SU-DHL-6 (cell line): ENCODE measurements around the gene PGLYRP4.
"Not testable (repeated sequence)": the region's sequence is repeated elsewhere in the genome, so short reads cannot be mapped to it uniquely, and the experiment has no call there.

Experiments used
- H2AFZ ChIP-seq: fragments of 200-600 bp; sonication (generic); 2 replicates; pipeline ENCODE4 v1.6.1; 2014; ENCODE audit warnings: low read depth, mild to moderate bottlenecking, moderate library complexity, mixed read lengths, antibody characterized with exemption, low read length; ENCODE audit not compliant: severe bottlenecking
- H3F3A ChIP-seq: fragments of 200-600 bp; shearing (Covaris generic); 2 replicates; pipeline ENCODE4 v1.6.0; 2016; ENCODE audit warnings: antibody characterized with exemption, mild to moderate bottlenecking; ENCODE audit not compliant: insufficient read depth
- H3K27ac ChIP-seq: fragments of 200-600 bp; sonication (generic); 2 replicates; pipeline ENCODE4 v1.5.1; 2016; ENCODE audit warnings: low read depth, mild to moderate bottlenecking, low read length, moderate library complexity, mixed read lengths
- H3K27me3 ChIP-seq: fragments of 200-600 bp; sonication (generic), shearing (Covaris generic); 2 replicates; pipeline ENCODE4 v1.6.0; 2014; ENCODE audit warnings: mild to moderate bottlenecking, low read length
- H3K36me3 ChIP-seq: fragments of 200-600 bp; sonication (generic); 2 replicates; pipeline ENCODE4 v1.6.1; 2014; ENCODE audit warnings: mild to moderate bottlenecking, low read length, mixed read lengths
- H3K4me2 ChIP-seq: fragments of 300-600, 200-600 bp; shearing (Covaris generic), sonication (generic); 2 replicates; pipeline ENCODE4 v1.6.0; 2014; ENCODE audit warnings: low read length, low read depth, mild to moderate bottlenecking; ENCODE audit not compliant: poor library complexity, severe bottlenecking
- H3K4me3 ChIP-seq: fragments of 200-600 bp; sonication (generic); 2 replicates; pipeline ENCODE4 v1.5.1; 2014; ENCODE audit warnings: antibody characterized with exemption, low read length, mild to moderate bottlenecking, mixed read lengths; ENCODE audit not compliant: insufficient read depth, poor library complexity, severe bottlenecking
- H3K79me2 ChIP-seq: fragments of 200-600 bp; sonication (generic); 2 replicates; pipeline ENCODE4 v1.6.1; 2014; ENCODE audit warnings: mild to moderate bottlenecking, low read length, moderate library complexity; ENCODE audit not compliant: insufficient read depth
- H3K9ac ChIP-seq: fragments of 200-600 bp; sonication (generic); 2 replicates; pipeline ENCODE4 v1.7.0; 2014; ENCODE audit warnings: mild to moderate bottlenecking, low read length
- H3K9me2 ChIP-seq: fragments of 200-600 bp; sonication (generic); replicated peaks from 2 replicates; pipeline ENCODE4 v1.6.1; 2014; ENCODE audit warnings: low read length; ENCODE audit not compliant: insufficient read depth
- H3K9me3 ChIP-seq: fragments of 200-600 bp; sonication (generic); 2 replicates; pipeline ENCODE4 v1.6.1; 2014; ENCODE audit warnings: low read length, mixed read lengths; ENCODE audit not compliant: insufficient read depth
- H4K20me1 ChIP-seq: fragments of 200-600 bp; sonication (generic); 2 replicates; pipeline ENCODE4 v1.6.1; 2014; ENCODE audit warnings: low read depth, mild to moderate bottlenecking, antibody characterized with exemption, low read length, moderate library complexity, mixed read lengths
- CTCF ChIP-seq: fragments of 200-600 bp; sonication (generic); IDR thresholded peaks from one replicate; pipeline ENCODE4 v1.5.1; 2017; ENCODE audit warnings: antibody characterized with exemption, mild to moderate bottlenecking, low read length, moderate library complexity; ENCODE audit not compliant: insufficient read depth, poor library complexity, severe bottlenecking
- EZH2phosphoT487 ChIP-seq: fragments of 200-600 bp; sonication (generic), shearing (Covaris generic); conservative IDR thresholded peaks from 2 replicates; pipeline ENCODE4 v1.6.1; 2018; ENCODE audit warnings: mild to moderate bottlenecking, antibody characterized with exemption, low read length, moderate library complexity, mixed read lengths

Gene PGLYRP4

GRCh38 chr1:153347856-153348255, 785 bp downstream of the PGLYRP4 start:
- H3K9me2 ChIP-seq, result no peaks in the 10 kb centered on the region
- H3K27me3 ChIP-seq, result no peaks in the 10 kb centered on the region
- H2AFZ ChIP-seq, result no peak overlapping the region
- TF ChIP-seq EZH2phosphoT487, result no peak
- no peak for TF ChIP-seq CTCF
- no peaks in the 10 kb centered on the region for H3F3A ChIP-seq
- no peaks in the 10 kb centered on the region for H3K36me3 ChIP-seq
- no peak overlapping the region for H3K9ac ChIP-seq
- H3K4me2 ChIP-seq, result no peak overlapping the region
- no peaks in the 10 kb centered on the region for H3K9me3 ChIP-seq
- no peak overlapping the region for H3K4me3 ChIP-seq
- no peak overlapping the region for H3K27ac ChIP-seq
- no peaks in the 10 kb centered on the region for H3K79me2 ChIP-seq
- H4K20me1 ChIP-seq, result no peaks in the 10 kb centered on the region

DNA sequence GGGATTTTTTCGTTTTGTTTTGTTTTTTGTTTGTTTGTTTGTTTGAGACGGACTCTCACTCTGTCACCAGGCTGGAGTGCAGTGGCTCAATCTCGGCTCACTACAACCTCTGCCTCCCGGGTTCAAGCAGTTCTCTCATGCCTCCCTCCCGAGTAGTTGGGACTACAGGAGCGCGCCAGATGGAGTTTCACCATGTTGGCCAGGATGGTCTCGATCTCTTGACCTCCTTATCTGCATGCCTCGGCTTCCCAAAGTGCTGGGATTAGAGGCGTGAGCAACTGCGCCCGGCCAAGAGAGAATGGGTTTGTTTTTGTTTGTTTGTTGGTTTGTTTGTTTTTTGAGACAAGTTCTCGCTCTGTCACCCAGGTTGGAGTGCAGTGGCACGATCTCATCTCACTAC, 1.6 kb downstream of the PGLYRP4 start:
- H3K9me2 ChIP-seq, H3K9ac ChIP-seq, H3K4me2 ChIP-seq, H3K79me2 ChIP-seq, H3K27me3 ChIP-seq, H3F3A ChIP-seq, H4K20me1 ChIP-seq, H2AFZ ChIP-seq, H3K4me3 ChIP-seq, H3K9me3 ChIP-seq, H3K27ac ChIP-seq, H3K36me3 ChIP-seq: not testable (repeated sequence)

- Histone ChIP-seq H3K27ac (no peak overlapping the region), H3K27me3 (no peaks in the 10 kb centered on the region), H3K9me3 (no peaks in the 10 kb centered on the region), H3K36me3 (no peaks in the 10 kb centered on the region), H3F3A (no peaks in the 10 kb centered on the region), H3K9ac (no peak overlapping the region), H3K4me3 (no peak overlapping the region), H3K79me2 (no peaks in the 10 kb centered on the region), H4K20me1 (no peaks in the 10 kb centered on the region), H2AFZ (no peak overlapping the region), H3K9me2 (no peaks in the 10 kb centered on the region), H3K4me2 (no peak overlapping the region)
- TF ChIP-seq EZH2phosphoT487 (no peak), CTCF (no peak)
Observed at GRCh38 chr1:153346077-153346723, 2.4 kb downstream of the PGLYRP4 start.

- Histone ChIP-seq H3K4me2 (no peak overlapping the region), H3K27me3 (no peaks in the 10 kb centered on the region), H3K27ac (no peak overlapping the region), H3K79me2 (no peaks in the 10 kb centered on the region), H3K4me3 (no peak overlapping the region), H3K36me3 (no peaks in the 10 kb centered on the region), H3F3A (no peaks in the 10 kb centered on the region), H3K9me2 (no peaks in the 10 kb centered on the region), H4K20me1 (no peaks in the 10 kb centered on the region), H3K9me3 (no peaks in the 10 kb centered on the region), H3K9ac (no peak overlapping the region), H2AFZ (no peak overlapping the region)
- TF ChIP-seq EZH2phosphoT487 (no peak), CTCF (no peak)
Observed at GRCh38 chr1:153345187-153346076, 3.2 kb downstream of the PGLYRP4 start.
